GF-D8 (cell line): Measurements from ENCODE around the gene TRMU.

ENCODE experiments used
- DNase-seq: peaks from one replicate; lab custom pipeline; 2025; lab: John Stamatoyannopoulos, UW

TRMU gene

DNA sequence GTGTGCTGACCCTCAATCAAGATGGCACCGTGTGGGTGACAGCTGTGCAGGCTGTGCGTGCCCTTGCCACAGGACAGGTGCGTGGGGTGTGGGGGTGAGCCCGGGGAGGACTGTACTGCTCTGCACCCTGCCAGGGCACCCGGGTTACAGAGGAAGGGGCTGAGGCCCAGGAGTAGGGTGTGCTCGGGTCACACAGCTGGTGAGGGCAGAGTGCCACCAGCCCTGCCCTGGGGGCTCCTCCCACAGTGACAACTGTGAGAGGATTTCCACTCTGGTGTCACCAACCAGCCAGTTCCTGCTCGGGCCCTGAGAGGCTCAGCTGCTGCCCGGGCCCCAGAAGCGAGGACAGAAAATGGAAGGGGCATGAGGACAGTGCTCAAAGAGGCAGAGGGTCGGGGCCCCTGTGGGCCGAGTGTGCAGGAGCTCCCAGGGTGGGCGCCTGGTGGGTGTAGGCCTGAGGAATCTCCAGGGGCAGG, 20.5 kb downstream of the TRMU start:
- no peak for DNase-seq

DNA sequence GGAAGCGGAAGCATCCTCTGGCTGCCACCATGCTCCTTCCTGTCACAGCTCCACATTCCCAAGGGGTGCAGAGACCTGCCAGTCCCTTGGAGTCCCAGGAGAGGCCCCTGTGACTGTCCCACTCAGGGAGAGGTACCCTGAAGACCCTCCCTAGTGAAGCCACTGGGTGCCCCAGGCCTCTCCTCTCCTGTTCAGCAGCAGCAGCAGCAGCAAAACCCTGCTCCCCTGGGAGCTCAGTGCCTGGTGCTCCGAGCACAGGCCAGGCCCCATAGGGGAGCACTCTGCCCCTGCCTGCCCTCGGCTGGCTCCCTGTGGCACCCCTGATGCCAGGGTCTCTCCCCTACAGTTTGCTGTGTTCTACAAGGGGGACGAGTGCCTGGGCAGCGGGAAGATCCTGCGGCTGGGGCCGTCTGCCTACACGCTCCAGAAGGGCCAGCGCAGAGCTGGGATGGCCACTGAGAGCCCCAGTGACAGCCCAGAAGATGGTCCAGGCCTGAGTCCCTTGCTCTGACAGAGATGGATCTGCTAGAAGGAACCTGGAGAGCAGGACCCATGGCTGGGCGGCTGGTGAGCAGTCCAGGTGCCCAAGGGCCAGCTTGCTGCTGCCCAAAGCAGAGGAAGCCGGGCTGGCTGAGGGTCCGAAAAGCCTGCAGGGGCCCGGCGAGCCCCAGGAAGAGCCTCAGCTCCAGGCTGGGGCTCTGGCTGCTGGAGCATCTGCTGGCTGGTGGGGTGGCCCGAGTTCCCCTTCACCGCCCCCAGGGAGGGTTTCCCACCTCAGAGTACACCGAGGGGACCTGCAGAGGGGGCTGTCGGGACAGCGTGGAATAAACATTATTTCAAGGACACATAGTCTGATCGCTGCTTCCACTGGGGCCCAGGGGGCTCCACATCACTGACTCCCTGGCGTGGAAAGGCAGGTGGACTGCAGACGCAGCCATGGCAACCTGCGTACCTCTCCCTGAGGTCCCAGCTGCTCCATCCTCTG, 21.3 kb downstream of the TRMU start:
- DNase-seq: no peak

DNA sequence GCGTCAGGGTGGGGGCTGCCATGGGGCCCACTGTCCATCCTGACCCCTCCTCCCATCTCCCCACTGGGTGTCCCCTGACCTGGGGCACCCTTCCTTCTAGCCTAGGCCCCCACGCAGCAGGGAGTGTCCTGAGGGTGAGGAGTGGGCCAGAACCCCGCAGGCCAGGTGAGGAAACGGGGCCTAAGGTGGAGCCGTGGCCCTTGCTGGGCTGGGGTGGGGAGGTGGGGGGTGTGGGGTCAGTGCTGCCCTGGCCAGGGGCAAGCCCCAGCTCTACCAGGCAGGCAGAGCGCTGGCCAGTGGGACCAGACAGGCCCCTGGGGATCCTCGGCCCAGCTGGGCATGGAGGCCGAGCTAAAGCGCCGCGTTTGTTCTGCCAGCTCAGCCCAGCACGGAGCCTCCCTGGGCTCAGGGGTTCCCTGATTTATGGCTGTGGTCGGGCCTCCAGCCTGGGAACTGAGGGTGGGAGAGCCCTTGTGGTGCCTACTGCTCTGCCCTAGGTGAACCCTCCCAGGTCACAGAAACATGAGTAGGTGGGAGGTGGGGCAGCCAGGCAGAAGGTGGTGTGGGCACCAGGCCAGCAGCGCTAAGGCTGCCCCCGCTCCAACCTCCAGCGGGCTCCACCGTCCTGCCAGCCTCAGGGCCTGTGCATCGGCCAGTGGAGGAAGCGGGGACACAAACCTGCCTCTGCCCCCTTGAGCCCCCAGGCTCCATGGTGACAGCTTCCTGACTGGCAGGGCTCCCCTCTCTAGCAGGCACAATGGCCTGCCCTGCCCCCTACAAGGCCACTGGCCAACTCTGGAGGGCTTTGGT, 22.4 kb downstream of the TRMU start:
- DNase-seq: no peak

DNA sequence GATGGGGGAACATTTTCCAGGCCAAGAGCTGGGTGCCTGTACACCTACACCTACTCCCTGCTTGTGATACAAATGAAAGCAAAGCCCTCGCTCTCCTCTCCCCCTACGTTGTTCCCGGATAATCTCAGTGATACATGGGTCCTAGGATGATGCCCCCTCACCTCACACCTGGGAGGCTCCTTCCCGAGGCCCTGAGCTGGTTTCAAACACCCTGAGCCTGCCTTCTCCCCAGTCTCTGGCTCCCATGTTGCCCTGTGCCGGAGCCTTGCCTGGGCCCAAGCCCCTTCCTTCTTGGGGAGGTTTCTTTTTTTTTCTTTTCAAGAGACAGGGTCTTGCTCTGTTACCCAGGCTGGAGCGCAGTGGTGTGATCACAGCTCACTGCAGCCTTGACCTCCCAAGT, 23.3 kb downstream of the TRMU start:
- no peak for DNase-seq

DNA sequence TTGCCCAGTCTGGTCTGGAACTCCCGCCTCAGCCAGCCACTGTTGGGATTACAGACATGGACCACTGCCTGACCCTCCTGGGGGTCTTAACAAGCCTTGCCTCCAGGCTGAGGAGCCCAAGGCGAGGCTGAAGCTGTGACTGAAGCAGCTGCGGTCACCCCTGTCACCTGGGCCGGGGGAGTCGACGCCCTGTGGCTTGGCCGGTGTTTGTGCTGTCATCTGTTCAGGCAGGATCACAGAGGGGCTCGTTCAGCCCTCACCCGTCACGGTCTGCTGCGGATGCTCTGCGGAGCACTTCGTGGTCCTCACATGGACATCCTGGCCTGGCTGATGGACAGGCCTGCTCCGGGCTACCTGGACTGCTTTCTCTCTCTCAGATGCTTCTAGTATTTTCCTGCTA, 23.8 kb downstream of the TRMU start:
- no peak for DNase-seq

DNA sequence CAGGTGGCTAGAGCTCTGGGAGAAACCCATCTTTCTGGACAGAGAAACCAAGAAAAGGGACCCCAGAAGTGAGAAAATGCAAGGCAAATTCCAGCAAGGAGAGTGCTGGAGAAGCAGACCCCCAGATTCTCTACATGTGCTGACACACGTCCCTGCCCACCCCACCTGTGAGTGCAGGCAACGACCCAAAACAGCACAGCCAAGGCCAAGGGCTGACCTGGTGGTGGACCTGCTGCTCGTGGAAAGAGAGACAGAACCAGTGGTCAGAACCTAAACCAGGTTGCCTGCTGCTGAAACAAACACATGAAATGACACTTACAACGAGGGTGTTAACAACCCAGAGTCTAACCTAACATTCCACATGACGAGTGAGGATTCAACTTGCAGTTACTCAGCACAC, 24.6 kb downstream of the TRMU start:
- no peak for DNase-seq

DNA sequence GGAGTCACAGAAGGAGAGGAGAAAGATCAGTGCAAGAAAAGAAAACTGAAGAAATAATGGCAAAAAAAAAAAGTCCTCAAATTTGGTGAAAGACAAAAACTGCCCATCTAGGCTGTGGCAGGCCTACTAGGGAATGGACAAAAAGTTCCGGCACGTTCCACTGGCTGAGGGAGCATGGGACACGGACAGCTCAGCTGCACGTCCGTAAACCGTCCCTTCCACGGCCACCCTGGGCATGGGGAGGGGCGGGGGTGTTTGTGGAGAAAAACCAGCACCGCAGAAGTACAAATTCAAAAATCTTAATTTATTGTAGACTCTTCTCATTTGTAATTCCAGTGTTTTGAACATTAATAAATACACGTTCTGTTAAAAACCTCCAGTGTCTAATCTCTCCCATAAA, 25.4 kb downstream of the TRMU start:
- DNase-seq: no peak

DNA sequence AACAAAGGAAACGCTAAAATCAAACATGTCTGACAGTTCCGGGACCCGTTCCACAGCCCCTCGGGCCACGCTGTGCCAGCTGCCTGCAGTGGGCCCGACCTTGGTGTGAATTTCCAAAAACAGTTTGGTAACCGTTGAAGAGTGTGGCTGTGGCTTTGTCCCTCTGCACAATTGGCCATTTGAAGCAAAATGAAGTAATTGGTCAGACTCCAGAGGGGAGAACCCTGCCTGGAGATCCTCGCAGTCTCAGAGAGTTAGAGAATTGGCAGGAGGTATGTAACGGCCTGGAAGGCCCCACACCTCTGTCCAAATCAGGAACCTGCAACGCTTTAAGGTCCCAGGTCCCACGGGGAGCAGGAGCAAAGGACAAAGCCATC, 26.3 kb downstream of the TRMU start:
- no peak for DNase-seq

DNA sequence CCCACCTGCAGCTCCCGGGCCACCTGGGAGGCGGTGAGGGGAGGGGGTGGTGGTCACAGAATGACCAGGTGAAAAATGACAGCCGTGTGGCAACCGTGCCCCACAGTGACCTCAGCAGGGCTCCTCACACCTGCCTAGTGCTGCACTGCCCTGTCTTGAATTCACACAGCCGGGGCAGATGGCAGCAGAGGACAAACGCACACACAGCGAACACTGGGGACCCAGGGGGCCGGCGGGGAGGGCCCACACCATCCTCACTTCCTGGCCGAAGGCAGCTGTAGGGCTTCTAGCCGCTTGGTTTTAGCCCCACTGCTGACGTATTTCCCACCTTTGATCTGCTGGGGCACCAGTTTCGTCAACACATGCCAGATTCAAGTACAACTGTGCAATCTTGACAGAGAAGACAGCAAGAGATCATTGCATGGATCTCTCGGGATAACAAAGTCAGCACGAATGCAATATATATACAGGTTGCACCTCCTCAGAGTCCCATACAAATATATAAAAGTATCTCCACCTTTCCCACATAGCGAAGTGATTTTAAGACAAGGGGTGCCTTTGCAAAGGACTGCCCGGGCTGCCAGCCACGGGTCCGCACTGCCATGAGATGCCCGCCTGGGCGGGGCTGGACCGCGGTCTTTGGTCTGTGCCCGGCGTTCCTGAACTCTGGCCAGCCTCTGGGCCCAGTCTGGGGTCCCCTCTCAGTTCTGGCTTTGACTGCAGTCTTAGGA, 26.9 kb downstream of the TRMU start:
- DNase-seq: no peak

DNA sequence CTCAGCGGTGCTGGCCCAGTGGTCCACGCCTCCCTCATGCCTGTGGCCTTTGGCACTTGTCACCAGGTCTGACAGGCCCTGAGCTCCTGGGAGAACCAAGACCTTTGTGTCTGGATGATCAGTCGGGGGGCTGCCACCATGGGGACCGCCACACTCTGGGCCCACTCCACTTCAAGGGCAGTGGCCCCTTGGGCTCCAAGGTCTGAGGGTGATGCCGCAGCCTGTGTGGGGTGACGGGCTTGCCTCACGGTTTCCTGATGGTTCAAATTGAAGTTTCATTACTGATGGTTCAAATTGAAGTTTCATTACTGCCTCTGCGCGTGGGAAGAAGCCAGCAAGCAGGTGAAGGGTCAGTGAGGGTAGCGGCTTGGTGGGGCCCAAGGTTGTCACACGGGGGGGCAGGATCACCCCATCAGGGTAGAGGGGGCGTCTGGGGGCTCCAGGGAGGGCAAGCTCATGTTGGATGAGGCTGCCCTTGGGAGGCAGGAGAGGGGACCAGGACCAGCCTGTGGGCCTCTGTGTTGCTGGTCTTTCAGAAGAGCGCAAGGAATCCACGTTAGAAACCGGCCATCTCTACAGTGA, 27.5 kb downstream of the TRMU start:
- no peak for DNase-seq

DNA sequence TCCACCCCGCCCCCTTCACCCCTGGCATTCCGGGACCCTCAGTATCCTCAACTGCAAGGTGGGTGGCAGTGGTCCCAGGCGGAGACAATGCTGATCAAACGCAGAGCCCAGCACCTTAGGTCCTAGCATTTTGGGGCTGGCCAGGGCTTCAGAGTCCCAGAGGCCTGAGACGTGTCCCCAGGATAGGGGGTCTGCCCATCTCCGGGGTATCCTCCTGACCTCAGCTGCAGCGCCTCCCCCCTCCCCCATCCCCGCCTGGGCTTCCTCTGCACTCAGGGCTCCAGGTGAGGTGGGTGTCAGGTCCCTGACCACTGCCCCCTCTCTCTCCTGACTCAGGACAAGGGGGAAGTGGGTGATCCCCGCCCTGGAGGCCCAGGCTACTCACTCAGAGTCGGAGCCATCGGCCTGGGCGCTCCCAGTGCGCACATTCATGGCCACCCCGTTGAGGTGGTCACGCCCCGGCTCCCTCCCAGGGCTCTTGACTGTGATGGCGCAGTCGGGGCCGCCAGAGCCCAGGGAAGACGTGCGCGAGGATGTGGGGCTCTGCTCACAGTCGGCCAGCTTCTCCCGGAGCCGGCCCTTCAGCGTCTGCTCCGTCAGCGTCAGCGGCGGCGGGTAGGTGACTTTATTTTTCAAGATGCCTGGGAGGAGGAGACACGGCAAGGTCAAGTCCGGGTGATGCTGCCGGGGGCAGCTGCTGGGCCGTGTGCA, 28.3 kb downstream of the TRMU start:
- no peak for DNase-seq

DNA sequence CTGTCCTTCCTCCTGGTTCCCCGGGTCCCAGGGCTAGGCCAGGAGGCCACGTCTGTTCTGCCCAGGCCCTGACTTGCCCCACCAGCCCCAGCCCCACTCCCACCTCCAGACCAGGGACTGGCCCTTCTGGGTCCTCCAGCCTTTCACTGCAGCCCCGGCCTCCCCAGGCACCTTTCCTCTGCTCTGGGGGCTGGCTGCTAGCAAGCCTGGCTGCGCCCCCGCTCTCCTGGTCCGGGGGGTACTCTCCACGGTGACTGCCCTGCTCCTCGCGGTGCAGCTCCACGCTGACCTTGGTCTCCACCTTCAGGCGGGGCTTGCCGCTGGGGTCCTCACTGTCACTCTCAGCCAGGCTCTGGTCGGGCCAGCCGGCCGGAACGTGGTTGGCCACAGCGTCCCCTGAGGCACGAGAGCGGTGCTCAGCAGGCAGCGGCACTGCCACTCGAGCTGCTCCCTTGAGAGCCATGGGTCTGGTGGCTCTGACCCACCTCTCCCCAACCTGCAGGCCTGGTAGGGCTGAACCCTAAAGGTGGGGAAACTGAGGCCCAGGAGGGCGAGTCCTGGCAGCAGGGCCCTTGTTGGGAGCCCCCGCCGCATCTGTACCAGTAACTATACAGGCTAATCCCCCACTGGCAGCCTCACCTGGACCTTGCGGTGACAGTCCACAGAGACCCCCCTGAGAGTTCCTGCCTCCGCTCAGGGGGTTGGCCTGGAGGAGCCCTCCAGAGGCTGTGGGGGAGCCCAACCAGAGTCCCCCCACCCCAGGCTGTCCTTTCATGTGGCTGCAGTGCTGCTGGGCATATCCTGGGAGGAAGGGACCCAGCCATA, 29.0 kb downstream of the TRMU start:
- DNase-seq: no peak

DNA sequence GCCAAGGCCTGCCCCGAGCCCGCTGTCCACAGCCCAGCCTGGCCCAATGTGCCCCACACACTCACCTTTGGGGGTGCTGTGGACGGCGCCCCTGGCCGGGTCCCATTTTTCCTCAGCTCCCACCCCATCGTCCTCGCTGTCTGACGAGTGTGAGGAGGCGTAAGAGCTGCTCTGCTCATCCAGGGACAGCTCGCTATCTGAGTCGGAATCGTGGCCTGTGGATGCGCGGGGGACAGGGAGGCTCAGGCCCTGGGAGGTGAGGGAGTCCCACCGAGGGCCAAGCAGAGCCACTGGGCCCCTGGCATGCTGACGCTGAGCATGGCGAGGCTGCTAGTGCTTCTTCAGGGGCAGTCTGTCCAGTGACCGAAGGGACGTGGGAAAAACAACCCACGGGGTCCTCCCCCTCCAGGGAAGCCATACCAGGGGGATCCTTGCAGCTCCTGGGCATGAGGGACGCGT, 29.7 kb downstream of the TRMU start:
- no peak for DNase-seq

DNA sequence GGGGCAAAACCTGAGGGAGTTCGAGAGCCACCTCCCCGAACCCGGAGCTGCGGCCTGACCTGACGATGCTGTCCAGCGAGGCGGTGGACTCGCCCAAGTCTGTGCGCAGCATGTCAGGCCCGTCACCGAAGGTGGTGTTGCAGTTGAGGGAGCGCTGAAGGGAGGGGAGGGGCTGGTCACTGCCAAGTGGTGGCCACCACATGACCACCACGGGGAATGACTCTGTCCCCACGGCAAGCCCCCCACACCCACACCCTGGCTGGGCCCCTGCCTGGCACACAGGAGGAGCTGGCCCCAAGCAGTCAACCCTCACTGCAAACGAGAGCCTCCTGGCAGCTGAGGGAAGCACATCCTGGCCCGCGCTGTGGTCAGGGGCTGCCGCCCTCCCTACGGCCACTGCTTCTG, 30.8 kb downstream of the TRMU start:
- no peak for DNase-seq

DNA sequence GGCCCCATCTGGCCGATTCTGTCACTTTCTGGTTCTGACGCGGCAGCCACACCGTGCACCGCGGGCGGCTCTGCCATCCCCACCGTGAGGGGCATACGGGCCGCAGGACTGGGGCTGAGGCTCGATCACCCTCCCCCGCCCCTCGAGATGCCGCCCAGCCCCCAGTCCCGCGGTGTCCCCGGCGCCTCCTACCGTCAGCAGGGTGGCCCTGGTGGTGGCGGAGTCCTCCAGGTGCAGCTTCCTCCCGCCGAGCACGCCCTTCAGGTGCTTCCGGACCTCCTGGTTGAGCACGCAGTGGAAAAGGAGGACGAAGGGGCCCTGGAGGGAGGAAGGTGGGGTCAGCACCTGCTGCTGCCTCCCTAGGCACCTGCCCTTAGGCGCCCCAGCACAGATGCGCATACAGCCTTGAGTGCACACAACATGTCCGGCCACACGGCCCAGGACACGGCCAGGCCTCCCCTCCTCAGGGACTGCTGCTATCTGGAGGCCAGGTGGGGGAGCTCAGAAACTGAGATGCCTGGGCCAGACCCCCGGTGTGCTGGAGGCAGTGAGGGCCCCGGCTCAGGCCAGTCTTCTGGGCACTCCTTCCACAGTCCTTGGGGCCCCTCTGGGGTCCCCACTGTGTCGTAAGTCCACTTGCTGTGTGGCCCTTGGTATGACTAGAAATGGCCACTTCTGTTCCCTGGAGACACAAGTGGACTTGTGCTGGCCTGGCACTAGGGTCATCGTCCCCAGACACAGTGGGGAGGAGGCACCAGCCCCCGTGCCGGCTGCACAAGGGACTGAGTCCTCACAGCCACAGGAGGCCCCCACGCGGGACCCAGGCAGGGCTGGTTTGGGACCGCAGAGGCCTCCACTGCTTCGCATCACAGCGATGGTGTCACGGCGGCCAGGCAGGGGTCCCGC, 31.5 kb downstream of the TRMU start:
- DNase-seq: no peak

DNA sequence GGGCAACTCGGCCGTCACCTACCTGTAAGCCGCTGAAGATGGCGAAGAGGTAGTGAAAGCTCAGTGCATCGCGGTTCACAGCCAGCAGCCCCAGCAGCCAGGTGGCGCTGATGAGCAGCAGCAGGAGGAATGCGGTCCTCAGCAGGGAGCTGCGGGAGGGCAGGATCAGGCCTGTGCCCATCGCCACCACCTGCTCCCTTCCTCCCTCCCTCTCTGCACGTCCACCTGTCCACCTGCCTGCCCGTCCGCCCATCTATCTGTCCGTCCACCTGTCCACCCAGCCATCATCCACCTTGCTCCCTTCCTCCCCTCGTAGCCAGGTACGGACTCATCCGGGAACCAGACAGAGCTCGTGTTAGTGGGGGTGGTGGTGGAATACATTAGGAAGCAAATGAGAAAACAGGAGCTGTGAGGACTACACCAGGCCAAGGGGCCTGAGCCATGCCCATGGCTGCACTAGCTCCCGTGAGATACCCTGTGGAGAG, 32.2 kb downstream of the TRMU start:
- DNase-seq: no peak

DNA sequence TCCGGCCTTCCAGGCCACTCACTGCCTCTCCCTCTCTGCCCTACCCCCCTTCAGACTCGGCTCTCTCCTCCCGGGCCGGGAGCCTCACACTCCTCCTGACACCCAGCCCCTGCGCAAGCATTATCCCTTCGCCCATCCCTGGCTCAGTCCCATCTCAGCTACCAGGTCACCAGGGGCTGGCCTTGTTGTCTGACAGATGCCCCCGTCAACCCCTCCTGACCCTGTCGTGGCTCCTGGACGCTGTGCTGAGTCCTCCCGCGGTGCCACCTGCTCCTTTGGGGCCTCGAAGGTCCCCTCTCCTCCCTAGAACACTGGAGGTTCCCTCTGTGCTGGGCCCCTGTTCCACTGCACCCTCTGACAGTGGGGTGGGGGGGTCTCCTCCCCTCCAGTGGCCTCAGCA, 32.9 kb downstream of the TRMU start:
- no peak for DNase-seq

DNA sequence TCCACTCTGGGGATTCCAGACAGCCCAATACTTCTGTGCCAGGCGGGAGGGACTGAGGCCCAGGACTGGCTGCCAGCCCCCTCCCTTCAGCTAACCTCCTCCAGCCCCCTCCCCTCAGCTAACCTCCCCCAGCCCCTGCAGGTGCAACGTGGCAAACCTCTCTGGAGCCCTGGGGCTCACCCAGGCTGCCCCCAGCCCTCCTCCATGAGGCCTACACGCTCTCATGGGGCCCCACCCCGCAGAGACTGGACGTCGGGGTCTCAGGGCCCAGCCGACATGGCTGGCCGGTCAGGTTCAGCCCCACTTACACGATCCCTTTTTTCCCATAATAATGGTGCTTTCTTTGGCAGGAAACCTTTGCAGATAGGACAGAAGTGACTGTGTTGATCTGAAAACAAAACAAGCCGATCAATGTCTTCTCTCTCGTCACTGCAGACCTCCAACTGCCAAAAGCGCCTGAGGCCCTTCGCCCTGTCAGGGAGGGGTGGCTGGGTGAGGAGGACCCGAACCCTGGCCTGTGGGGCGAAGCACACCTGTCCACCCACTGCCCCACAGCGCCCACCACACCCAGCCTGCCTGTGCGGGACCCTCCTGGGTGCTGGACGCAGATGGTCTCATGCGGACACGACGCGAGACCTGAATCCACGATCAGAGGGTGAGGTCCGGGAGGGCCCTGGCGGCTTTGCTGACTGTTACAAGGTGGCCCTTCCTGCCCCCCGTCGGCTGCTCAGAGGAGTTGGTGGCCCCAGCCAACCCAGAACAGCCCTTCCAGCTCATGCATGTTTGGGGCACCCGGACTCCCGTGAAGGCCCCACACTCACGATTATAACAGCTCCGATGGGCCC, 33.6 kb downstream of the TRMU start:
- no peak for DNase-seq
